HG02852 (cell line): ENCODE results near the gene IL4I1.
"Not testable (repeated sequence)": the region's sequence is repeated elsewhere in the genome, so short reads cannot be mapped to it uniquely, and the experiment has no call there.

ENCODE experiments used
- ATAC-seq: cut with Tn5 transposase; IDR thresholded peaks from one replicate; pipeline ENCODE4 v1.9.1; 2021; ENCODE audit warnings: mild to moderate bottlenecking, moderate library complexity; ENCODE audit not compliant: unreplicated experiment

The IL4I1 gene

DNA sequence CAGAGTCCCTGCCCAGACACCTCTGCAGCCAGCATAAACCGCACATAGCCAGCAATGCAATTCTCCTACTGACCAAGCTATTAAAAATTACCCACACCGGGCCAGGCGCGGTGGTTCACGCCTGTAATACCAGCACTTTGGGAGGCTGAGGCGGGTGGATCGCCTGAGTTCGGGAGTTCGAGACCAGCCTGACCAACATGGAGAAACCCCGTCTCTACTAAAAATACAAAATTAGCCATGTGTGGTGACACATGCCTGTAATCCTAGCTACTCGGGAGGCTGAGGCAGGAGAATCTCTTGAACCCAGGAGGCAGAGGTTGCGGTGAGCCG is 28.2 kb upstream of the IL4I1 start:
- not testable (repeated sequence) for ATAC-seq

DNA sequence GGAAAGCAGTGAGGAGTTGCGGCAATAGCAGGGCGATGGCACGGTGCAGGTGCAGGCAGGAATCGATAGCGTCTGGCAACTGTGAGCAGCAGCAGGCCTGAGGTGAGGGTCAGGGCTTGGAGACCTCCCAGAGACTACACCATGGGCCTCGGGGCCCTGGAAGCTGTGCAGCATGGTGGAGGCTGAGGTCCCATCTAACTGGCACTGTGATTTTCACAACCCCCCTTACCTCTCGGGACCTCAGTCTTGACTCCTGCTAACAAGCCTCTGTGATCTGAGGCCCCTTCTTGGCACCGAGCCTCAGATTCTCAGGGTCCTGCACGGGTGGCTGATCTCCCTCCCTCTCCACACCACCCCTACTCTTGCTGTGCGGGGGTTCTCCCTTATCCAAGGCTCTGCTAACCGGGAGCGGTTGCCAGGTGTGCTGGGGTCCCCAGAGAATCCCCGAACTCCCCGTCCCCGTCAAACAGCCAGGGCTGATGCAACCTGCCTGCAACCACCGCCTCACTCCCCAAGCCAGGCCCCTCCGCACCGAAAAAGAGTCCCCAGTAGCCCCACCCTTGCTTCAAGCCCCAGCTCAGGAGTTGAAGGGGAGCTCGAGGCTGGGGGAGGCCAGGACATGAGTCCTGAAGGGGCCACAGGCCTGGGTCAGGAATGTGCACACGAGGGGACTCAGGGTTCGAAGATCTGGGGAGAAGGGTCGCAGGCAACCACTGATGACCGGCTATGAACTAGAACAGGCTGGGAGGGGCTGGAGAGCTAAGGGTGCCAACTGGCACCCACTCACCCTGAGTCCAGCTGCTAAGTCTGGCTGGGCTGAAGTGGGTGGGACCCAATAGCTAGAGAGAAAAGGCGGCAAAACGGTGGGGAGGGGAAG is 27.6 kb upstream of the IL4I1 start:
- ATAC-seq, result no peak

DNA sequence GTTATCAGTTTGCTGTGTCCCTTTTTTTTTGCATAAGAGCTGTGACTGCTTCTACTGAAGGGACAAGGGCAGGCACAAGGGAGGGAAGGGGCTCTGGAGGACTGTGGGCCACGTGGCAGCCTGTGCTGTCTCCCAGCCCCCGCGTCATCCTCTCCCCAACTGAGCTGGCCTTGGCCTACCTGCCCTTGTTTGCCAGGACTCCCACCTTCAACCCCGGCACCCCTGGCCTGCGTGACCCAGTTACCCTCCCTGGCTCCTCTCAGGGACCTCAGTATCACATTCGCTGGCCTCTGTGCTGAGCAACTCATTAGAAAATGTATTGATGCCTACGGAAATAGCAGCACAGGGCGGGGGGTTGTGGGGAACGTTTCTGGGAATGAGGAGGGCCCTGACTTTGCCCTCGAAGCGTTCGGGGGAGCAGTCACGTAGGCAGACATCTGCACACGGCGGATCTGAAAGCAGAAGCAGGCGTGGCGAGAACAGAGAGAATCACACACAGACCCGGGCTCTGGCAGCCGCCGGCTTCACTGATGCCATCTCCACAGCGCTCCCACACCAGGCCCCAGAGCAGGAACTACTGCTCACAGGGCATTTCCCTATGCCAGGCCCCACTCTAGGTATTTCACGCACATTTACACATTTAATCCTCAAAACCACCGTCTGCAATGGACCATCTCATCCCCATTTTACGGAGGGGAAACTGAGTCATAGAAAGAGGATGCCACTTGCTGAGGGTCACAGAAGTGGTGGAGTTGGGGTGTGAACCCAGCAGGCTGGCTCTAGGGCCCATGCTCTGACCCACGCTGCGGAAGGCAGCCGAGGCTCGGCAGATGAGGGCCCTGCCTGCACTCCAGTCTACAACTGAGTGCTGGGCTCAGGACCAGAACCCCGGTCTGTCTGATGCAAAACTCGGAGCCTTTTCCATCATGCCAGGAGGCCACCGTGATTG is 26.6 kb upstream of the IL4I1 start:
- no peak for ATAC-seq

DNA sequence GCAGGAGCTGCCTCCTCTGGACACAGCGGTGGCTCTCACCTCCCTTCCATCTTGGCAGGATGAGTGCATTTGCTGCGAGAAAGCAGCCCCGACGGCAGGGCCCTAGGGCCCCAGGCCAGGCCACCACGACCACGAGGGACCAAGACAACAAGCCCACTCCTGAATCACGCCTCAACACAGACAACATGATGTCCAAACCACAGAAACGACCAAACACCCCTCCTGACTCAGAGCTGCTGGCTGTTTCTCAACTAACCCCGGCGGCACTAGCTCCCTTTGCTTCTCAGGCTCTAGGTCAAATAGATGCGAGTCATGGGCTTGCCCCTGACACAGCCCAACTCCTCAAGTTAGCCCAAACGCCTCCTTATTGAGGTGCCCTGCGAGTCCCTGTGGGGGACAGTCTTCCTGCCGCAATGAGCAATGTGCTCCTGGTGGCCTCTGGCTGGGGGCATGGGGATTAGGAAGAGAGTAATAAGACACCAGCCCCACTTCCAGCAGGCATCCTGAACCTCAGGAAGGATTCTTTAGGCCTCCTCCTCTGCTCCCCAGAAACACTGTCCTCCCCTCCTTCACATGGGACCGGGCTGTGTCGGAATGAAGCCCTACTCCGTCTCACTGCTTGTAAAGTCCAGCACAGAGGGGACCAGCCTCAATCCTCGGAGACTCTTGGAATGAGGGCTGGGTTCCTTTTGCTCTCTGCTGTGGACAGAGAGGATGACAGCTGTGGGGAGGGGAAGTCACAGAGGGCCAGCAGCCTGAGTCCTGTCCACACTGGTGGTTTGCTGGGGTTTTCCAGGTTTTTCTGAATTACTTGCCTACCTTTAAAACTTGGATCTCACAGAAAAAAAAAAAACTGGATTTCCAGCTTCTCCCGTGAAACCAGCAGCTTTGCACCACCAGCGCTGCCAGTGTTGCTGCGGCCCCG is 25.4 kb upstream of the IL4I1 start:
- ATAC-seq, result no peak

DNA sequence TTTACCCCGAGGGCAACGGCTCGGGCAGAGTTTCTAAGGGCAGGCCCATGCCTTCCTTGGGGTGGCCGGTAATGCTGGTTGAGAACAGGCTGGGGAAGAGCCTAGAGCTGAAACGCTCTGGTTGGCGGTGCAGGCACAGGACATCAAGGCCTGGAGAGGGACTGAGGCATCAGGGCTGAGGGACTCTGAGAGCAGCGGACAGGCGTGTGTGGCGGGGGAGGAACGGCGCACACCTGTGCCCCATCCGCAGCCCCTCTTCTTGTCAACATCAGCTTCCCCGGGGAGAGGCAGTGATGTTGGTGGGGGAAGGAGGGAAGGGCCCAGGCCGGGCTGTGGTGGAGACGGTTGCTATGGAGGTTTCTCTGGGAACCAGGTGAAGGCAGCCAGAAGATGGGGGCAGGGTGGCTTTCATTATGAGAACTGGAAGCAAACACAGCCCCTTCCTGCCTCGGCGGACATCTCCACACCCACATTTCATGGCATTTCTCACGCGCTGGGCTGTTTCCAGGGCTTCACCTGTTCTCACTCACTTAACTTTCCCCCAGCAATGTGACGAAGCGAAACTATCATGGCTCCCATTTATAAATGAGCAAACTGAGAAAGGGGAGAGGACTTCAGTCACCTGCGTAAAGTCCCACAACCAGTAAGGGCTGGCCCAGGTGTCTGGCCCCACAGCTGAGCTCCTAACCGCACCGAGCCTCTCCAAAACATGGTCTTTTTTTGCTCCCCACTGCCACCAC is 24.1 kb upstream of the IL4I1 start:
- no peak for ATAC-seq

DNA sequence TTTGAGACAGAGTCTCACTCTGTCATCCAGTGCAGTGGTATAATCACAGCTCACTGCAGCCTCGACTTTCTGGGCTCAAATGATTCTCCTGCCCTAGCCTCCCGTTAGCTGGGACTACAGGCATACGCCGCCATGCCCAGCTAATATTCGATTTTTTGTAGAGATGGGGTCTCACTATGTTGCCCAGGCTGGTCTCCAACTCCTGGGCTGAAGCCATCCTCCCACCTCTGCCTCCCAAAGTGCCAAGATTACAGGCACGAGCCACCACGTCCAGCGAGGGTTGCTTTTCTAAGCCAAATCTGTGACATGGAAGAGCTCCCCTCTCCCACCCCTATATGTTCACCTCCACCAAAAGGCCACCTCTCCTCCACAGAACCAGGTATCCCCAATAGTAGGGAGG is 21.4 kb upstream of the IL4I1 start:
- no peak for ATAC-seq

DNA sequence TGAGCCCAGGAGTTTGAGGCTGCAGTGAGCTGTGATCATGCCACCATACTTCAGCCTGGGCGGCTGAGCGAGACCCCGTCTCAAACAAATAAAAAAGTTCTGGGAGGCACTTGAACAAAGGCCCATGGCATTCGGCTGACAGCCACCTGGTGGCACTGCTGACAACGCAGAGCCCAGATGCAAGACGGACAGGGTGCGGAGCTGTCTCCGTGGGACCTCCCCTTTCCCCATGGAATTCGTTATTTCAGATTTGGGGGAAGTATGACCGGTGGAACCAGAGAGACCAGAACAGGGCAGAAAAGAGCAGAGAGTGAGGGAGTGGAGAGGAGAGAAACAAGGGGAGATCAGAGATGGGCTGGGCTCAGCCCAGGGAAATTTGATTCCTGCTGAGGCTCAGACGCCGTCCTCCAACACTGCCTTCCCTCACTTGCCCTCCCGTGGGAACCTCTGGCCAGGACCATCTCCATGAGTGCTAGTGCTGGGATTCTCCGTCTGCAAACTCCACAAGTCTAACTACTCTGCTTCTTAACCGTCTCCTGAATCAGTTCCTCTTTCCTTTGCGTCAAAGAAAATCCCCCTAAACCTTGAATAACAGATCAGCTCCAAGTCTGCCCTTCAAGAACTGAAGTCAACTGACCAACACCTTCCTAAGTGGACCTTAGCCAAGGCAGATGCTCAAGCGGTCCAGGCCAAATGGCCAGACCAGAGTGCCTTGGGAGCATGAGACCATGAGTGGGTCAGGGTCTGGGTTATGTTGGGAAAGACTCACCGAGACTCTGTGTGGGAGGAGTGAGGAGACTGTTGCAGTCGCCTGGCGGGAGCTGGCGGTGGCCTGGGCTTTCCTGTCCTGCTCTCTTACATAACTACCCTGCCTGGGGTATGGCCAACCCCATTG is 20.4 kb upstream of the IL4I1 start:
- no peak for ATAC-seq

DNA sequence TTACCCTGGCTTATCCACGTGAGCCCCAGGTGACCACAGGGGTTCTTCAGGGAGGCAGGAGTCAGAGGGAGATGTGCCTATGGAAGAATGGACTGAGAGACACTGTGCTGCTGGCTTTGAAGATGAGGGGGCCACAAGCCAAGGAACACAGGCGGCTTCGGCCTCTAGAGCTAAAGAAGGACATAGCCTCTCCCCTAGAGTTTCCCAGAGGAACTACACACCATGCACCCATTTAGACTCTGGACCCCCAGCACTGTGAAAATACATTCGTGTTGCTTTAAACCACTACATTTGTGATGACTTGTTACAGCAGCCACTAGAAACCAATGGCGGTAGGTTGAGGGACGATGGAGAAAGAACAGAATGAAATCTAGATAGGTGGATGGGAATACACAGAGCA is 18.6 kb upstream of the IL4I1 start:
- no peak for ATAC-seq

DNA sequence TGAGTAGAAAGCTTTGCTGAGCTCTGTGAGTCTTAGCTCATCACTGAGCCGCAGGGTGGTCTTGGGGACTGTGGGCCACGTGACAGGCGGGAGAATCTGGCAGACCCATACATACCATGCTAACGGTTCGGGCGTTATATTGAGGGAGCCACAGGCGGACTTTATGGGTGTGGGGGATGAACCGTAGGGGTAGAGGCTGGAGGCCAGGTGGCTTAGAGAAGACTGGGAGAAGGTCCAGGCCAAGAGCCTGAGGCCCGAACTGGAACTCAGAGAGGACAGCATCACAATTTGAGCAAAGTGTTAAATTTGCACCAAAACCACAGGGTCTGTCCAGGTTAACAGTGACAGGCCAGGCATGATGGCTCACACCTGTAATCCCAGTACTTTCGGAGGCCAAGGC is 17.0 kb upstream of the IL4I1 start:
- ATAC-seq, result no peak

DNA sequence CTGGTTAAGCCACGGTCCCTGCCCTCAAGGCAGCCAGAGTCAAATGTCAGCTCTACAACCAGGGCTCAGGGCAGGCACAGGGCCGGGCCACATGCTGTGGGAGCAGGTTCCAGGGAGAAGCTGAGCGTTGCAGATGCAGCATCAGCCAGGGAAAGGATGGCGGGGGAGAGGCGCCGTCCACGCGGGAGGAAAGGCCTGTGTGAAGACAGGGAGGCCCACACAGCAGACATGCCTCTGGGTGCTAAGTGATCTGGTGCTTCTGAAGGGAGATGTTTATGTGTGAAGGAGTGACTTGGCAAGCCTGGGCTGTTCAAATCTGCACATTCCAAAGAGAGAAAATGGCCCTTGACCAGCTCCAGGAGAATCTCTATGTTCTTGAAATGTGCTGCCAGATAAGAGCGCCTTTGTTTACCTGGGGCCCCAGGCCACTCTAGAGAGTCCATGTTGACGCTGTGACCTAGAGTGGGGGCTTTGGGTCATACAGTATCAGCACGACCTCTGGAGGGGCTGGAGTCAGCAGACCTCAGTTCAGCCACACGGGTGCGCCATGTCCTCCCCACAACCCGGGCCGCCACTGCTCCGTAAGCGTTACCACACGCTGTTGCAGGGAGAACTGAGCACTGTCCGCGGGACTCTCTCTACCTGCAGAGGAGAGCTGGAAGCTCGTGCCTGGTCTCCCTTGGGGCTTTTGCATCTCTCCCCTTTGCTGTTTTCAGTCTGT is 16.4 kb upstream of the IL4I1 start:
- ATAC-seq, result no peak

DNA sequence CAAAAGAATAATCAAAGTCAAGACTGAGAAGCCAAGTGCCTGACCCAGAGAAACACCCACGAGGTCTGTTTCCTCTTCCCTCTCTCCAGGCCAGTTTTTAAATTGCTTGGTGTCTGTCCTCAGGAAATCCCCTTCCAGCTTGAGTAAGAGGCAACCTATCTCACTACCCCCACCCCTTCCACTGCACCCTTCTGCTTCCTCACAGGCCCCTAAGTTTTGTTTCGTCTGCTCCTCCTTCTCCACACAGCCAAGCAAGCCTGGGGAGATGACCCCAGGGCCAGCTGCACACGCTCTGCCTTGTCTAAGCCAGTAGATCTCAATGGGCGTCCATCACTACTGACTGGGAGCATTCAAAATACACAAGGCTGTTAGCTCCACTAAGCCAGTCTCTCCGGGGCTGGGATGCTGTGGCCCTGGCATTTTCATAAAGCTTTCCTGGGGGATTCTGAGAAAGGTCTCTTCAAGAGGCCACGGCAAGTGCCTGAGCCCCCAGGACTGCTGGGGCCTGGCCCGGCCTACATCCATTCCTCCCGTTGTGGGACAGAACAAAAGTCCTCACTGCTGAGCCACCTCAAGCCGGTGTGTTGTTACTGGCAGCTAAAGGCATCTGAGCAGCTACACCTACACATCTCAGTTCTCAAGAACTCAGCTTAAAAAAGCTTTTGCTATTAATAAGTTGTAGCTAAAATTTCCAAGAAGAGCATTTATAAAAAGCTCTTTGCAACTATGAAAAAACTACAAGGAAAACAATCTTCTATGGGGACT is 14.9 kb upstream of the IL4I1 start:
- ATAC-seq, result no peak

DNA sequence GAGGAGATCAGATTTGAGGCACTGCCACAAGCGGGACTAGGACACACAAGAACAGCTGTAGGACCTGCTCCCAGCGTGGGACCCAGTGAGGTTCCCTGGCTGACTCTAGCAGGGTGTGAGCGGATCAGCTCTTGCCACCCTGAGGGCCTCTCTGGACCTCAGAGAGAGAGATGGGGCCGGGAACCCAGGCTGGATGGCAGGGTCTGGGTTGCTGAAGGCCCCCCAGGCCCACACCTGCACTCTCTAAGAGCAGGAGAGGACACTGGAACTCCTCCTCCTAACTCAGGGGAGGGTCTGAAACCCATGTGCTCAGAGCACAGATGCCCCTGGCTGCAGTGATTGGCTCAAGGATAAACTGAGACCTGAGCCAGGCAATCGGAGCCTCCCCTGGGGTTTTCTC is 13.5 kb upstream of the IL4I1 start:
- ATAC-seq, result no peak

DNA sequence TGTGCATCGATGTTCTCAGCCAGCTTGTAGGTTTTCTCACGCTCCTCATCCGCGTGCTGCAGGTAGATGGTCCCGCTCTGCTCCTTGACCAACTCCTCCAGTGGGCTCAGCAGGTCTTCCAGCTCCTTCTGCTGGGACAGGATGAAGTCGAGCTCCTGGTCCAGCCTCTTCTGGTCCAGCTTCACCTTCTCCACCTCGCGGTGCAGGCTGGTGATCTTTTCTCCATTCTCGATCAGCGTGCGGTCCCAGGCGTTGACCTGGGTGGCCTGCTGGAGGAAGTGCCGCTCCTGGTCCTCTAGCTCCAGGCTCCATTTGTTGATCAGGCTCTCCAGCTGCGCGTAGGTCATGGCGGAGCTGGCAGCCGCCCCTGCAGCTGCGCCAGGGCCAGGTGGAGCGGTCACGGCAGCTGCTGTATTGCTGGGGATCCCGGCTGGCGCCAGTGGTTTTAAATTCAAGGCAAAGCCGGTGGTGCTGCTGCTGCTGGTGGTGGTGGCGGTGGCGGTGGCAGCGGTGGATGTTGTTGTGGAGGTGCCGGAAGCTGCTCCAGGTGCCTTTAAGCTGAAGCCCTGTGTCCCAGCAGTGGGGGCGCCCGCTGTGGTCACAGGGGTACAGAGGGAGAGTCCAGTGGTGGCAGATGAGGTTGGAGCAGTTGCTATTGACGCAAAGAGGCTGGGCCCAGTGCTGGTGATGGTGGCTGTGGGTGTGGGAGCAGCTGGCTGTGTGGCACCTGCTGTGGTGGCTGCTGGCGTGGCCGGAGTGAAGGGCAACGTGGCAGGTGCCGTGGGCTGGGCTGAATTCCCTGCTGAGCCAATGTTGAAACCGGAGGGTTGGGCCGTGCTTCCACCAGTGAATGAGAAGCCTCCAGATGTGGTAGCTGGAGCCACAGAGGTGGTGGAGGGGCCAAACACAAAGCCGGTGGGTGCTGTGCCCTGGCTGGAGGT is 12.1 kb upstream of the IL4I1 start:
- ATAC-seq, result no peak

DNA sequence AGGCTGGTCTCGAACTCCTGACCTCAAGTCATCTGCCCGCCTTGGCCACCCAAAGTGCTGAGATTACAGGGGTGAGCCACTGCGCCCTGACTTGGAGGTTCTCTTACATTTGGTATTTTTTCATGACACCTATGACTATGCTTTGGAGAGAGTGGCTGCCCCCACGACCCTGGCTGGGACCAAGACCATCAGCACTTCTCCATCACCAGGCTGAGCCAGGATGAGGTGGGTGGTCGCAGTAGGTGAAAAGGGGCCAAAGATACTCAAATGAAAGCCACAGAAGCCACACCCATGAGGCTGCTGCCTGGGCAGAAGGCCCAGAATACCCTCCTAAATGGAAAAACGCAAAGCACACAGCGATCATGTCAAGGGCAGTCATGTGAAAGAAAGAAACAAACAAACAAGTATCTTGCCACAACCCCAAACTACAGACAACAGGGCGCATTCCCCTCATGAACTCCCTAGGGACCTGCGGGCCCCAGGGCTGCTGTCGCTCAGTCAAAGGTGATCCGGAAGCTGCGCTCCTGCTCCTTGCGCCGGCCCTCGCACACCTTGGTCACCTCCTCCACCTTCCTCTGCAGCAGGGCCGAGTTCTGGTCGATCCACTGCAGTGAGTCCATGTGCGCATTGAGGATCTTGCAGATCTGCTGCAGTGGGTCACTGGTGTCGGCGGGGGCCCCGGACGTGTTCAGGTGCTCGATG is 11.2 kb upstream of the IL4I1 start:
- ATAC-seq, result no peak

DNA sequence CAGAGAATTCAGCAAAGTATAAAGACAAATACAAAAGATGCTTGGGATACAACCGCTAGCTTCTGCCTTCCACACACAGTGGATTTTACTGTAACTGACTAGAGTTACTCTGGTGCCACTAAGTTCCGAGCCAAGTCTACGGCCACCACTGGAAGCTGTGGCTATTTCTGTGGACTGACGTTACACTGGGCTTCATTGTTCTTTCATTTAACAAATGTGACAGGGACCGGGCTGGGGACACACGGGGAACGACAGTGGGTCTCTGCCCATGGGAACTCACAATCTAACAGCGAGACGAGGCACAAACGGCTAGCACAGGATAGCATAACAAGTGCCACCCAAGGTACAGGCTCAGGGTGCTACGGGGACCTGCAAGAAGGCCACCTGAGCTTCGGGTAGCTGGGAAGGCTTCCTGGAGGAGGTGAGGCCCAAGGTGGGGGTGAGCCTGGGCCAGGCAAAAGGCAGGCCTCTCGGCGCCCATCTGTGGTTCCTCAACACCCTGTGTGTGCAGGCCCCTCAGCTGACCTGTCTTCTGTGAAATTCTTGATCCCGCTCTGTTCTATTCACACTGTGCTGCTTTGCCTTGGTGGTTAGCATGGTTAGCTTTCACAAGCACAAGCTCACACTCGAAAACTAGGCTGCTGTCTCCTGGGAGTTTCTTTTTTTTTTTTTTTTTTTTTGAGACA is 10.3 kb upstream of the IL4I1 start:
- ATAC-seq, result no peak

DNA sequence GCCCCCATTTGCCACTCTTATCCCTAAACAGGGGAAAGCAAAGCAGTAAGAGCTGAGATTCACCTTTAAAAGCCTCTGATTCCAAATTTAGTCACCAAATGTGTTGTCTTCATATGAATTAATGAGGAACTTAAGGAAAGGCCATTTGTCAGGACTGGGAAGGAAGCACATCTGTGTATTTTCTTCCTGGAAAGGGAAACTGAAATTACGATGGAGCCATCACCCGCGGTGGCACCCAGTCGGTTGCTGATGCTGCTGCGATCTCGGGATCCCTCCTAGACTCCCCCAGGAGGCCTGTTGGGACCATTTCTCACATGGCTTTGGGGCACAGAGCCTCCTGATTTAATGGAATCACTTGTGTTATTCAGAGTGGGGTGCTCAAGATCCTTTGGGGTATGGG is 7.4 kb upstream of the IL4I1 start:
- no peak for ATAC-seq
